ENCODE results near the gene FAM169A.
"Not testable (repeated sequence)": the region's sequence is repeated elsewhere in the genome, so short reads cannot be mapped to it uniquely, and the experiment has no call there.

Gene FAM169A

GRCh38 chr5:74870299-74871067 lies 4.3 kb upstream of the FAM169A start:
- DNase-seq (ENCODE audit: low read depth) = no peak

GRCh38 chr5:74869414-74869813 lies 3.2 kb upstream of the FAM169A start:
- DNase-seq (ENCODE audit: low read depth) = not testable (repeated sequence)

GRCh38 chr5:74866596-74867162 lies 492 bp upstream of the FAM169A start:
- DNase-seq (ENCODE audit: low read depth) = no peak

- DNase-seq (ENCODE audit: low read depth) = no peak
These were observed 857 bp downstream of the FAM169A start for GRCh38 chr5:74865256-74865803.

- DNase-seq (ENCODE audit: low read depth) = no peak
These were observed 1.4 kb downstream of the FAM169A start for GRCh38 chr5:74864823-74865222.

GRCh38 chr5:74863726-74864125 lies 2.5 kb downstream of the FAM169A start:
- no peak for DNase-seq (ENCODE audit: low read depth)

GRCh38 chr5:74862221-74862620 lies 4.0 kb downstream of the FAM169A start:
- DNase-seq (ENCODE audit: low read depth) = no peak

- not testable (repeated sequence) for DNase-seq (ENCODE audit: low read depth)
These were observed 9.2 kb downstream of the FAM169A start for GRCh38 chr5:74856975-74857374.

GRCh38 chr5:74853256-74853655 lies 12.9 kb downstream of the FAM169A start:
- no peak for DNase-seq (ENCODE audit: low read depth)

- peak; percentile 71 for DNase-seq (ENCODE audit: low read depth)
These were observed 14.4 kb downstream of the FAM169A start for GRCh38 chr5:74851684-74852353.

GRCh38 chr5:74850789-74851425 lies 15.3 kb downstream of the FAM169A start:
- no peak for DNase-seq (ENCODE audit: low read depth)

- DNase-seq (ENCODE audit: low read depth) = no peak
These were observed 16.2 kb downstream of the FAM169A start for GRCh38 chr5:74850030-74850429.

- DNase-seq (ENCODE audit: low read depth) = no peak
These were observed 17.6 kb downstream of the FAM169A start for GRCh38 chr5:74848553-74849025.

- no peak for DNase-seq (ENCODE audit: low read depth)
These were observed 27.0 kb downstream of the FAM169A start for GRCh38 chr5:74839229-74839628.

GRCh38 chr5:74838262-74838661 lies 27.9 kb downstream of the FAM169A start:
- DNase-seq (ENCODE audit: low read depth) = no peak

GRCh38 chr5:74837115-74837514 lies 29.1 kb downstream of the FAM169A start:
- no peak for DNase-seq (ENCODE audit: low read depth)

GRCh38 chr5:74833537-74834266 lies 32.5 kb downstream of the FAM169A start:
- no peak for DNase-seq (ENCODE audit: low read depth)

GRCh38 chr5:74829413-74829812 lies 36.8 kb downstream of the FAM169A start:
- DNase-seq (ENCODE audit: low read depth) = no peak

GRCh38 chr5:74822288-74822687 lies 43.9 kb downstream of the FAM169A start:
- DNase-seq (ENCODE audit: low read depth) = no peak

GRCh38 chr5:74816875-74817274 lies 49.3 kb downstream of the FAM169A start:
- DNase-seq (ENCODE audit: low read depth) = no peak

- peak; percentile 40 for DNase-seq (ENCODE audit: low read depth)
These were observed 55.3 kb downstream of the FAM169A start for GRCh38 chr5:74810915-74811314.

GRCh38 chr5:74801941-74802340 lies 64.2 kb downstream of the FAM169A start:
- DNase-seq (ENCODE audit: low read depth) = no peak
